Stomach (tissue), 9 donors: ENCODE data around the gene ADGRD2. TPM values are rescaled to one million over a fixed set of nuclear protein-coding genes. Genes with fewer than 3 reads are reported as not detected.

ENCODE experiments used
- DNase-seq, 2 donors: peaks; one replicate each; pipeline versions ENCODE4 v3.0.0 to v3.0.0-alpha.2; 2013 to 2019
- H3K27ac ChIP-seq, 5 donors: fragments of 200-600 bp in 4 of 5; sonication (generic) in 4 of 5; one replicate each; pipeline ENCODE4 v1.5.1; 2013 to 2019; ENCODE audit warnings: mild to moderate bottlenecking in 1 of 5, moderate library complexity in 1 of 5
- H3K27me3 ChIP-seq, 3 donors: fragments of 200-600 bp; sonication (generic); one replicate each; pipeline ENCODE4 v1.5.1; 2017 to 2019; ENCODE audit warnings: mixed run types in 1 of 3
- H3K36me3 ChIP-seq, 4 donors: fragments of 200-600 bp; sonication (generic); 1 replicate in 3 of 4; 2 replicates in 1 of 4; pipeline ENCODE4 v1.5.1; 2016 to 2019
- H3K4me1 ChIP-seq, 4 donors: fragments of 200-600 bp; sonication (generic); one replicate each; pipeline ENCODE4 v1.5.1; 2016 to 2019
- H3K4me3 ChIP-seq, 4 donors: fragments of 200-600 bp; sonication (generic) in 3 of 4; one replicate each; pipeline ENCODE4 v1.5.1; 2016 to 2019; ENCODE audit warnings: mild to moderate bottlenecking in 1 of 4
- H3K9me3 ChIP-seq, 4 donors: fragments of 200-600 bp; sonication (generic); one replicate each; pipeline ENCODE4 v1.5.1; 2016 to 2019
- EP300 ChIP-seq: sonication (generic); formaldehyde crosslinking; IDR thresholded peaks from one replicate; pipeline ENCODE4 v1.6.1; 2017; ENCODE audit warnings: antibody characterized with exemption
- POLR2A ChIP-seq, 4 donors: fragments of 450-650 bp; IDR thresholded peaks; one replicate each; pipeline ENCODE4 v1.6.1; 2016; ENCODE audit warnings: antibody characterized with exemption in 4 of 4, control low read depth in 2 of 4, mild to moderate bottlenecking in 1 of 4, moderate library complexity in 1 of 4
- POLR2AphosphoS5 ChIP-seq, 3 donors: sonication (generic); formaldehyde crosslinking; IDR thresholded peaks; one replicate each; pipeline ENCODE4 v1.6.1; 2016; ENCODE audit warnings: antibody characterized with exemption in 3 of 3
- WGBS, 5 donors: extraction: QIAGEN DNeasy Blood & Tissue Kit in 3 of 5; methylation state at CpG; one replicate each; pipeline versions ENCODE4 v1.1.5 to v1.1.7; 2013 to 2018; 5-methylcytosine and 5-hydroxymethylcytosine counted together
- intact Hi-C: fragments of 100-400 bp; cut with DNase I; formaldehyde crosslinking; loops from one replicate; pipeline ENCODE4 v1.15.1; 2023; ENCODE audit warnings: low total_unique reads
- polyA plus RNA-seq, 3 donors: library from polyadenylated mRNA; stranded (reverse); fragments of 200-250 nt; gene quantifications; one replicate each; pipeline ENCODE4 v1.2.3, GENCODE V29; 2013
- total RNA-seq, 5 donors: library from RNA; depleted of rRNA; stranded (reverse); fragments of >200 nt; gene quantifications; one replicate each; pipeline versions ENCODE4 v1.1.0 to v1.2.3, GENCODE V29; 2014 to 2016
- TF ChIP-seq, protein P1 (sequence below), 7 experiments: fragments of 450-650 bp in 4 of 7; fragments of 200-600 bp in 3 of 7; sonication (generic) in 3 of 7; IDR thresholded peaks; one replicate each; pipeline ENCODE4 v1.5.1; 2016 to 2019; ENCODE audit warnings: antibody characterized with exemption in 7 of 7, control low read depth in 2 of 7, mild to moderate bottlenecking in 1 of 7
- donor health status: healthy with polysubstance abuse.
- donor health status: Bipolar disorder and iron deficiency.
- donor health status: healthy.

ADGRD2 gene
- total and polyA plus RNA-seq, 8 donors, result not detected

DNA sequence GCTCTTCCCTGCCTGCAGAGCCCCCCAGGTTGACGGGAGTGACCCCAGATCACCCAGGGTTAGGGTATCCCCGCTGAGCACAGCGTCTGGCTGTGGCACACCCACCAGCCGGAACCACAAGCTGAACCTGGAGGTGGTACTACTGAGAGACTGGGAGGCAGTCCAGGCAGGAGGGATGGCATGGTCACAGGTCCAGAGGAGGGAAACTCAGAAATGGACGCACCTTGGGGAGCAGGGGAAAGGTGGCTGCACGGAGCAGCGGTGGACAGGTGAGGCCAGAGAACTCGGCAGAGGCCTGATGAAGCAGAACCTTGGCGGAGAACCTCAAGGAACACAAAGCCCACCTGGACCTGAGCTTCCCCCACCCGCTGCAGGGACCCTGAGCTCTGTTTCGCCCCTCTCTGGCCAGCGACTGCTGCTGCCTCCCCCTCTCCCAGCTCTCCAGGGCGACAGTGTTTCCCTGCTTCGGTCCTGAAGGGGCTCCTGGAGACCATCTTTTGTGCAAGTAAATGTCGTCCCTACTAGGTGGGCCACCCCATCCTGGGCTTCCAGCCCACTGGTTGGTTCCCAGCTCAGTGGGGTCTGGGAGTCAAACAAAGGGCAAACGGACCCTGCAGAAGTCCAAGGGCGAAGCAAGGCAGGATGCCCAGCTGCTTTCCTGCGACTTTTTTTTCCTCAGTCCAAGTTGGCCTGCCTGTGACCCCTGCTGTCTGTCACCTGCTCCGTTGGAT, 845 bp downstream of the ADGRD2 start:
- Histone ChIP-seq H3K4me1 (peaks cover 11 to 23% (median 16%) of the 10 kb centered on the region in 4 donors), H3K4me3 (no peak overlapping the region), H3K27me3 (peaks cover 15 to 90% (median 54%) of the 10 kb centered on the region in 3 donors), H3K9me3 (no peaks in the 10 kb centered on the region), H3K36me3 (no peaks in the 10 kb centered on the region), H3K27ac (no peak overlapping the region)
- no peak for DNase-seq
- no peak for TF ChIP-seq POLR2A (IDR thresholded peaks at IDR 0.05)
- no peak for TF ChIP-seq EP300
- no peak for TF ChIP-seq POLR2AphosphoS5 (IDR thresholded peaks at IDR 0.05)
- TF ChIP-seq, protein P1, sequence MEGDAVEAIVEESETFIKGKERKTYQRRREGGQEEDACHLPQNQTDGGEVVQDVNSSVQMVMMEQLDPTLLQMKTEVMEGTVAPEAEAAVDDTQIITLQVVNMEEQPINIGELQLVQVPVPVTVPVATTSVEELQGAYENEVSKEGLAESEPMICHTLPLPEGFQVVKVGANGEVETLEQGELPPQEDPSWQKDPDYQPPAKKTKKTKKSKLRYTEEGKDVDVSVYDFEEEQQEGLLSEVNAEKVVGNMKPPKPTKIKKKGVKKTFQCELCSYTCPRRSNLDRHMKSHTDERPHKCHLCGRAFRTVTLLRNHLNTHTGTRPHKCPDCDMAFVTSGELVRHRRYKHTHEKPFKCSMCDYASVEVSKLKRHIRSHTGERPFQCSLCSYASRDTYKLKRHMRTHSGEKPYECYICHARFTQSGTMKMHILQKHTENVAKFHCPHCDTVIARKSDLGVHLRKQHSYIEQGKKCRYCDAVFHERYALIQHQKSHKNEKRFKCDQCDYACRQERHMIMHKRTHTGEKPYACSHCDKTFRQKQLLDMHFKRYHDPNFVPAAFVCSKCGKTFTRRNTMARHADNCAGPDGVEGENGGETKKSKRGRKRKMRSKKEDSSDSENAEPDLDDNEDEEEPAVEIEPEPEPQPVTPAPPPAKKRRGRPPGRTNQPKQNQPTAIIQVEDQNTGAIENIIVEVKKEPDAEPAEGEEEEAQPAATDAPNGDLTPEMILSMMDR (IDR thresholded peaks at IDR 0.05), result no peak
- 33 to 48% (median 42%) methylated on average over 19 of the region's 19 CpGs for WGBS, 5 donors
- intact Hi-C loops, result no loop called here

DNA sequence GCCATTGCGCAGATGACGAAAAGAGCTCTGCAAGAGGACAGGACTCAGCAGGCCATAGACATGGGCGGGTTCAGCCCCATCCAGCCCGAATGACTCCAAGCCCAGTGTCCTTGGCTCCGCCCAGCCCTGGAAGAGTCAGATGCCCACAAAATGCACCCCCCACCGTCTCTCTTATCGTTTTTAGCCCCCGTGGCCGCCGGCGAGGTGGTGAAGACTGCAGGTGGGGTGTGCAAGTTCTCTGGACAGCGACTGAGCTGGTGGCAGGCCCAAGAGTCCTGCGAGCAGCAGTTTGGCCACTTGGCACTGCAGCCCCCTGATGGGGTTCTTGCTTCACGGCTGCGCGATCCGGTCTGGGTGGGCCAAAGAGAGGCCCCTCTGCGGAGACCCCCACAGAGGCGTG, 2.1 kb downstream of the ADGRD2 start:
- no peaks in the 10 kb centered on the region for H3K36me3 ChIP-seq
- peaks cover 11 to 23% (median 16%) of the 10 kb centered on the region in 4 donors for H3K4me1 ChIP-seq
- H3K27ac ChIP-seq, result no peak overlapping the region
- intact Hi-C loops, result no loop called here
- 79 to 91% (median 81%) methylated on average over 7 to 19 of the region's 19 CpGs for WGBS, 5 donors
- DNase-seq, result no peak
- H3K9me3 ChIP-seq, result no peaks in the 10 kb centered on the region
- no peak for TF ChIP-seq POLR2AphosphoS5 (IDR thresholded peaks at IDR 0.05)
- peaks cover 15 to 79% (median 54%) of the 10 kb centered on the region in 3 donors for H3K27me3 ChIP-seq
- H3K4me3 ChIP-seq, result no peak overlapping the region

DNA sequence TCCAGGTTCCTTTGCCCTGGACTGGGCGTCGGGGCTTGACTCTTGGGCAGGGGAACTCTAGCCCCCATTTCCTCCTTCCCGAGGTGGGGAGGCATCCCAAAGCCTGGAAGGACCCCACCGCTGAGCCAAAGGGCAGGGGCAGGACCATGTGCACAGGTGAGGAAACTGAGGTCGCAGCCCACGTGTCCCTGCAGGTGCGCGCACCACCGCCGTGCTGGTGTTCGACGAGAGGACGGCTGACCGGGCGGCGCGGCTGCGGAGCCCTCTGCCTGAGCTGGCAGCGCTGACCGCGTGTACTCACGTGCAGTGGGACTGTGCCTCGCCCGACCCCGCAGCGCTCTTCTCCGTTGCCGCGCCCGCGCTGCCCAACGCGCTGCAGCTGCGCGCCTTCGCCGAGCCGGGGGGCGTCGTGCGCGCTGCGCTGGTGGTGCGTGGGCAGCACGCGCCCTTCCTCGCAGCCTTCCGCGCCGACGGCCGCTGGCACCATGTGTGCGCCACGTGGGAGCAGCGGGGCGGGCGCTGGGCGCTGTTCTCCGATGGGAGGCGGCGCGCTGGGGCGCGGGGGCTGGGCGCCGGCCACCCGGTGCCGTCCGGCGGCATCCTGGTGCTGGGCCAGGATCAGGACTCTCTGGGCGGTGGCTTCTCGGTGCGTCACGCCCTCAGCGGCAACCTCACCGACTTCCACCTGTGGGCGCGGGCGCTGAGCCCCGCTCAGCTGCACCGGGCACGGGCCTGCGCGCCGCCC, 2.8 kb downstream of the ADGRD2 start:
- Histone ChIP-seq H3K4me3 (peak overlapping the region in 2 of 4 donors; percentile 28), H3K27ac (no peak overlapping the region), H3K27me3 (peaks cover 15 to 73% (median 54%) of the 10 kb centered on the region in 3 donors), H3K4me1 (peaks cover 11 to 23% (median 16%) of the 10 kb centered on the region in 4 donors), H3K9me3 (no peaks in the 10 kb centered on the region), H3K36me3 (no peaks in the 10 kb centered on the region)
- WGBS, 5 donors, result 35 to 87% (median 39%) methylated on average over 5 to 85 of the region's 85 CpGs
- TF ChIP-seq EP300 (no peak), POLR2A (IDR thresholded peaks at IDR 0.05) (no peak), POLR2AphosphoS5 (IDR thresholded peaks at IDR 0.05) (no peak)
- TF ChIP-seq, protein P1 (IDR thresholded peaks at IDR 0.05), result no peak
- intact Hi-C loops, result no loop called here
- DNase-seq, result no peak

- 22 to 100% (median 26%) methylated on average over 4 to 35 of the region's 35 CpGs for WGBS, 5 donors
- no peak for TF ChIP-seq POLR2AphosphoS5 (IDR thresholded peaks at IDR 0.05)
- no peak for TF ChIP-seq POLR2A (IDR thresholded peaks at IDR 0.05)
- no peak for TF ChIP-seq EP300
- TF ChIP-seq, protein P1 (IDR thresholded peaks at IDR 0.05), result no peak
- peaks cover 11 to 23% (median 16%) of the 10 kb centered on the region in 4 donors for H3K4me1 ChIP-seq
- peak overlapping the region in 2 of 4 donors; percentile 28 for H3K4me3 ChIP-seq
- peaks cover 15 to 66% (median 54%) of the 10 kb centered on the region in 3 donors for H3K27me3 ChIP-seq
- intact Hi-C loops, result no loop called here
- peak in 1 of 2 donors; percentile 57 for DNase-seq
- no peaks in the 10 kb centered on the region for H3K36me3 ChIP-seq
- H3K27ac ChIP-seq, result no peak overlapping the region
- no peaks in the 10 kb centered on the region for H3K9me3 ChIP-seq
These were observed 3.4 kb downstream of the ADGRD2 start for GRCh38 chr9:124453586-124454191.
